Measurements from ENCODE around the gene HOXC12. TPM values are rescaled to one million over a fixed set of nuclear protein-coding genes. Genes with fewer than 3 reads are reported as not detected.

The HOXC12 gene
- total RNA-seq, 1 experiment from 2014 or later: not detected

DNA sequence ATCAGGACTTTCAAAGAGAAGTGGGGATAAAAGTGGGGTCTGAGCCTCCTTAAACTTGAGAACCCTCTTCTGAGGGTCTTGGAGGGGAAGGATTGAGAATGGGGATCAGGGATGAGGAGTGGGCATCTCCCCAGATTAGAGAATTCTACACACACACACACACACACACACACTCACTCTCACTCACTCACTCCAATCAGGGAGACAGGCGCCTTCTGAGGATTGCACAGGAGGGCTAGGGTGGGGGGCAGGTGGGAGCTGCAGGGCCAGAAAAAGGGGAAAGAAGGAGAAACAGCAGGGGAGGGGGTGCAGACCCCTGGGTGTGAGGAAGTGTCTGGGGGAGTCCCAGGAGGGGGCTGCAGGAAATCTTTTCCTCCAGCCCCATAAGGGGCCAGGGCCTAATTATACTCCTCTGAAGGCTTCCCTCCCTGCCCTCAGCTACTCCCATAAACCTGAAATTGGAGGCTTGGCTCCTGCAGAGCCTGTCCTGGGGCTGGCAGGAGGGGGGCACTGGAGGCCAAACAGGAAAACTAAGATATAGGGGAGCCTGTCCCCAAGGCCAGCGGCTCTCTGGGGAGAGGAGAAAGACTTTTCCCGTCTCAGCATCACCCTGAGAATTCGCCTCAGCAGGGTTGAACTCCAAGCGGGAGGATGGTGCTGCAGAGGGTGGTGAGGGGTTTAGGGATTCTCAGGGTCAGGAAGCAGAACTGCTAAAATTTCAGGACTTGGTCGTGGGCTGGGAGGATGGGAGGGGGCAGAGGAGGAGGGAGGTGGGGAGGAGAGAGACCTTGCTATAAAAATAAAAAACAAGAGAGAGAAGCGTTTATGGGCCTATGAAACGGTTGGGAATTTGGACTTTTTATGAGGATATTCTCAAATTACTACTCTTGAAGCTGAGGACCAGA, 46.8 kb downstream of the HOXC12 start:
- DNase-seq (ENCODE audit: low spot score): no peak
- Mint-ChIP-seq H3K9me3 (no peaks in the 10 kb centered on the region), H3K27me3 (ENCODE audit: low read depth) (peaks cover 100% of the 10 kb centered on the region), H3K36me3 (no peaks in the 10 kb centered on the region; the same call in 1 of the 2 replicates), H3K4me1 (peaks cover 23% of the 10 kb centered on the region), H3K27ac (no peak overlapping the region), H3K4me3 (no peak overlapping the region)
- POLR2A ChIA-PET: no interaction called here
- CTCF ChIA-PET: interaction anchor here (0.6 to 10.8 kb wide), 7 partner anchors 16 to 323 kb away, joined by 3 to 107 read pairs (median 17); partner anchors contain the start of genes COPZ1, HOXC10 and HOXC4
- TF ChIP-seq, protein P1, sequence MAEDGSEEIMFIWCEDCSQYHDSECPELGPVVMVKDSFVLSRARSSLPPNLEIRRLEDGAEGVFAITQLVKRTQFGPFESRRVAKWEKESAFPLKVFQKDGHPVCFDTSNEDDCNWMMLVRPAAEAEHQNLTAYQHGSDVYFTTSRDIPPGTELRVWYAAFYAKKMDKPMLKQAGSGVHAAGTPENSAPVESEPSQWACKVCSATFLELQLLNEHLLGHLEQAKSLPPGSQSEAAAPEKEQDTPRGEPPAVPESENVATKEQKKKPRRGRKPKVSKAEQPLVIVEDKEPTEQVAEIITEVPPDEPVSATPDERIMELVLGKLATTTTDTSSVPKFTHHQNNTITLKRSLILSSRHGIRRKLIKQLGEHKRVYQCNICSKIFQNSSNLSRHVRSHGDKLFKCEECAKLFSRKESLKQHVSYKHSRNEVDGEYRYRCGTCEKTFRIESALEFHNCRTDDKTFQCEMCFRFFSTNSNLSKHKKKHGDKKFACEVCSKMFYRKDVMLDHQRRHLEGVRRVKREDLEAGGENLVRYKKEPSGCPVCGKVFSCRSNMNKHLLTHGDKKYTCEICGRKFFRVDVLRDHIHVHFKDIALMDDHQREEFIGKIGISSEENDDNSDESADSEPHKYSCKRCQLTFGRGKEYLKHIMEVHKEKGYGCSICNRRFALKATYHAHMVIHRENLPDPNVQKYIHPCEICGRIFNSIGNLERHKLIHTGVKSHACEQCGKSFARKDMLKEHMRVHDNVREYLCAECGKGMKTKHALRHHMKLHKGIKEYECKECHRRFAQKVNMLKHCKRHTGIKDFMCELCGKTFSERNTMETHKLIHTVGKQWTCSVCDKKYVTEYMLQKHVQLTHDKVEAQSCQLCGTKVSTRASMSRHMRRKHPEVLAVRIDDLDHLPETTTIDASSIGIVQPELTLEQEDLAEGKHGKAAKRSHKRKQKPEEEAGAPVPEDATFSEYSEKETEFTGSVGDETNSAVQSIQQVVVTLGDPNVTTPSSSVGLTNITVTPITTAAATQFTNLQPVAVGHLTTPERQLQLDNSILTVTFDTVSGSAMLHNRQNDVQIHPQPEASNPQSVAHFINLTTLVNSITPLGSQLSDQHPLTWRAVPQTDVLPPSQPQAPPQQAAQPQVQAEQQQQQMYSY (CRISPR knock-in tag; IDR thresholded peaks at IDR 0.05): no peak
- TF ChIP-seq FOXK1 (CRISPR knock-in tag; IDR thresholded peaks at IDR 0.05) (no peak), ZMAT4 (CRISPR knock-in tag; IDR thresholded peaks at IDR 0.05) (no peak)
- TF ChIP-seq, protein P2, sequence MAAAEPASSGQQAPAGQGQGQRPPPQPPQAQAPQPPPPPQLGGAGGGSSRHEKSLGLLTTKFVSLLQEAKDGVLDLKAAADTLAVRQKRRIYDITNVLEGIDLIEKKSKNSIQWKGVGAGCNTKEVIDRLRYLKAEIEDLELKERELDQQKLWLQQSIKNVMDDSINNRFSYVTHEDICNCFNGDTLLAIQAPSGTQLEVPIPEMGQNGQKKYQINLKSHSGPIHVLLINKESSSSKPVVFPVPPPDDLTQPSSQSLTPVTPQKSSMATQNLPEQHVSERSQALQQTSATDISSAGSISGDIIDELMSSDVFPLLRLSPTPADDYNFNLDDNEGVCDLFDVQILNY (CRISPR knock-in tag; IDR thresholded peaks at IDR 0.05): no peak
- ATAC-seq: no peak

DNA sequence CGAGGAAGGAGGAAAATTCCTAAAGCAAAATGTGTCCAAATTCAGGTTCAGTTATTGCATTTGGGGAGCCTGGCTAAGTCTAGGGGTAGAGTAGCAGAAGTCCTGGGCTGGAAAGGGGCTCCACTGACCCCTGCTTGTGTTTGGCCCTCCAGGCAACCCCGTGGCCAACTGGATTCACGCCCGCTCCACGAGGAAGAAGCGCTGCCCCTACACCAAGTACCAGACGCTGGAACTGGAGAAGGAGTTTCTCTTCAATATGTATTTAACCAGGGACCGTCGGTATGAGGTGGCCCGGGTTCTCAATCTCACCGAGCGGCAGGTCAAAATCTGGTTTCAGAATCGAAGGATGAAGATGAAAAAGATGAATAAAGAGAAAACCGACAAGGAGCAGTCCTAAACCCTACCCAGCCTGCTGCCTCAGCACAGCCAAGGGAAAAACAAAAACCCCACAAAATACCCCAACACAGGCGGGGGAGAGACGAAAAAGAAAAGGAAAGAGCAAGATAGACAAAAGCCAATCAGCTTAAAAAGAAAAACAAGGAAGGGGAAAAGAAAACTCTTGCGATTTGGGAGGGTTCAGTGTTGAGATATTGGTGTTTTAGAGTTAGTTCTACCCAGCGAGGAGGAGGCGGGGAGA, 47.7 kb downstream of the HOXC12 start:
- H3K4me1 Mint-ChIP-seq: peaks cover 18% of the 10 kb centered on the region
- H3K9me3 Mint-ChIP-seq: no peaks in the 10 kb centered on the region
- no peak overlapping the region for H3K27ac Mint-ChIP-seq
- no peaks in the 10 kb centered on the region; the same call in 1 of the 2 replicates for H3K36me3 Mint-ChIP-seq
- DNase-seq (ENCODE audit: low spot score) (no peak), ATAC-seq (no peak)
- TF ChIP-seq, protein P3, sequence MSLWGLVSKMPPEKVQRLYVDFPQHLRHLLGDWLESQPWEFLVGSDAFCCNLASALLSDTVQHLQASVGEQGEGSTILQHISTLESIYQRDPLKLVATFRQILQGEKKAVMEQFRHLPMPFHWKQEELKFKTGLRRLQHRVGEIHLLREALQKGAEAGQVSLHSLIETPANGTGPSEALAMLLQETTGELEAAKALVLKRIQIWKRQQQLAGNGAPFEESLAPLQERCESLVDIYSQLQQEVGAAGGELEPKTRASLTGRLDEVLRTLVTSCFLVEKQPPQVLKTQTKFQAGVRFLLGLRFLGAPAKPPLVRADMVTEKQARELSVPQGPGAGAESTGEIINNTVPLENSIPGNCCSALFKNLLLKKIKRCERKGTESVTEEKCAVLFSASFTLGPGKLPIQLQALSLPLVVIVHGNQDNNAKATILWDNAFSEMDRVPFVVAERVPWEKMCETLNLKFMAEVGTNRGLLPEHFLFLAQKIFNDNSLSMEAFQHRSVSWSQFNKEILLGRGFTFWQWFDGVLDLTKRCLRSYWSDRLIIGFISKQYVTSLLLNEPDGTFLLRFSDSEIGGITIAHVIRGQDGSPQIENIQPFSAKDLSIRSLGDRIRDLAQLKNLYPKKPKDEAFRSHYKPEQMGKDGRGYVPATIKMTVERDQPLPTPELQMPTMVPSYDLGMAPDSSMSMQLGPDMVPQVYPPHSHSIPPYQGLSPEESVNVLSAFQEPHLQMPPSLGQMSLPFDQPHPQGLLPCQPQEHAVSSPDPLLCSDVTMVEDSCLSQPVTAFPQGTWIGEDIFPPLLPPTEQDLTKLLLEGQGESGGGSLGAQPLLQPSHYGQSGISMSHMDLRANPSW (CRISPR knock-in tag; conservative IDR thresholded peaks at IDR 0.05; ENCODE audit: low read depth): no peak
- TF ChIP-seq, protein P4, sequence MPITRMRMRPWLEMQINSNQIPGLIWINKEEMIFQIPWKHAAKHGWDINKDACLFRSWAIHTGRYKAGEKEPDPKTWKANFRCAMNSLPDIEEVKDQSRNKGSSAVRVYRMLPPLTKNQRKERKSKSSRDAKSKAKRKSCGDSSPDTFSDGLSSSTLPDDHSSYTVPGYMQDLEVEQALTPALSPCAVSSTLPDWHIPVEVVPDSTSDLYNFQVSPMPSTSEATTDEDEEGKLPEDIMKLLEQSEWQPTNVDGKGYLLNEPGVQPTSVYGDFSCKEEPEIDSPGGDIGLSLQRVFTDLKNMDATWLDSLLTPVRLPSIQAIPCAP (CRISPR knock-in tag; IDR thresholded peaks at IDR 0.05): no peak
- TF ChIP-seq ZNF396 (CRISPR knock-in tag; IDR thresholded peaks at IDR 0.05; ENCODE audit: borderline replicate concordance) (no peak), NFATC4 (CRISPR knock-in tag; IDR thresholded peaks at IDR 0.05) (no peak), NR1H2 (CRISPR knock-in tag; IDR thresholded peaks at IDR 0.05) (no peak), CBFB (CRISPR knock-in tag; IDR thresholded peaks at IDR 0.05; ENCODE audit: low read depth) (no peak), OVOL2 (CRISPR knock-in tag; IDR thresholded peaks at IDR 0.05; ENCODE audit: borderline replicate concordance) (no peak), NR3C1 (CRISPR knock-in tag; conservative IDR thresholded peaks at IDR 0.05; ENCODE audit: low read depth) (no peak), TCF7 (CRISPR knock-in tag; IDR thresholded peaks at IDR 0.05; ENCODE audit: low read depth) (no peak), FOXK1 (CRISPR knock-in tag; IDR thresholded peaks at IDR 0.05) (no peak)
- TF ChIP-seq, protein P5, sequence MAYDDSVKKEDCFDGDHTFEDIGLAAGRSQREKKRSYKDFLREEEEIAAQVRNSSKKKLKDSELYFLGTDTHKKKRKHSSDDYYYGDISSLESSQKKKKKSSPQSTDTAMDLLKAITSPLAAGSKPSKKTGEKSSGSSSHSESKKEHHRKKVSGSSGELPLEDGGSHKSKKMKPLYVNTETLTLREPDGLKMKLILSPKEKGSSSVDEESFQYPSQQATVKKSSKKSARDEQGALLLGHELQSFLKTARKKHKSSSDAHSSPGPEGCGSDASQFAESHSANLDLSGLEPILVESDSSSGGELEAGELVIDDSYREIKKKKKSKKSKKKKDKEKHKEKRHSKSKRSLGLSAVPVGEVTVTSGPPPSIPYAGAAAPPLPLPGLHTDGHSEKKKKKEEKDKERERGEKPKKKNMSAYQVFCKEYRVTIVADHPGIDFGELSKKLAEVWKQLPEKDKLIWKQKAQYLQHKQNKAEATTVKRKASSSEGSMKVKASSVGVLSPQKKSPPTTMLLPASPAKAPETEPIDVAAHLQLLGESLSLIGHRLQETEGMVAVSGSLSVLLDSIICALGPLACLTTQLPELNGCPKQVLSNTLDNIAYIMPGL (CRISPR knock-in tag; IDR thresholded peaks at IDR 0.05): no peak
- TF ChIP-seq, protein P6, sequence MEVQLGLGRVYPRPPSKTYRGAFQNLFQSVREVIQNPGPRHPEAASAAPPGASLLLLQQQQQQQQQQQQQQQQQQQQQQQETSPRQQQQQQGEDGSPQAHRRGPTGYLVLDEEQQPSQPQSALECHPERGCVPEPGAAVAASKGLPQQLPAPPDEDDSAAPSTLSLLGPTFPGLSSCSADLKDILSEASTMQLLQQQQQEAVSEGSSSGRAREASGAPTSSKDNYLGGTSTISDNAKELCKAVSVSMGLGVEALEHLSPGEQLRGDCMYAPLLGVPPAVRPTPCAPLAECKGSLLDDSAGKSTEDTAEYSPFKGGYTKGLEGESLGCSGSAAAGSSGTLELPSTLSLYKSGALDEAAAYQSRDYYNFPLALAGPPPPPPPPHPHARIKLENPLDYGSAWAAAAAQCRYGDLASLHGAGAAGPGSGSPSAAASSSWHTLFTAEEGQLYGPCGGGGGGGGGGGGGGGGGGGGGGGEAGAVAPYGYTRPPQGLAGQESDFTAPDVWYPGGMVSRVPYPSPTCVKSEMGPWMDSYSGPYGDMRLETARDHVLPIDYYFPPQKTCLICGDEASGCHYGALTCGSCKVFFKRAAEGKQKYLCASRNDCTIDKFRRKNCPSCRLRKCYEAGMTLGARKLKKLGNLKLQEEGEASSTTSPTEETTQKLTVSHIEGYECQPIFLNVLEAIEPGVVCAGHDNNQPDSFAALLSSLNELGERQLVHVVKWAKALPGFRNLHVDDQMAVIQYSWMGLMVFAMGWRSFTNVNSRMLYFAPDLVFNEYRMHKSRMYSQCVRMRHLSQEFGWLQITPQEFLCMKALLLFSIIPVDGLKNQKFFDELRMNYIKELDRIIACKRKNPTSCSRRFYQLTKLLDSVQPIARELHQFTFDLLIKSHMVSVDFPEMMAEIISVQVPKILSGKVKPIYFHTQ (CRISPR knock-in tag; IDR thresholded peaks at IDR 0.05): no peak
- H3K27me3 Mint-ChIP-seq (ENCODE audit: low read depth): peaks cover 100% of the 10 kb centered on the region
- H3K4me3 Mint-ChIP-seq: no peak overlapping the region
- ChIA-PET CTCF (interaction anchor here (1.6 to 10.8 kb wide), 3 partner anchors 17 to 205 kb away, joined by 4 to 107 read pairs (median 43); partner anchors contain the start of gene HOXC10), POLR2A (no interaction called here)

All from WTC11 (cell line).